HepG2 (cell line): ENCODE data around the gene PLIN3. TPM values are rescaled to one million over a fixed set of nuclear protein-coding genes. Genes with fewer than 3 reads are reported as not detected.
A peak's percentile ranks its signal among the peaks of the same experiment; 100 is the strongest.

Source experiments
- CERS6 ChIP-seq: sonication (generic); formaldehyde crosslinking; IDR thresholded peaks from 2 replicates; pipeline ENCODE4 v1.5.0; 2020; ENCODE audit warnings: missing genetic modification reagents
- FOXC1 ChIP-seq: sonication (generic); formaldehyde crosslinking; IDR thresholded peaks from 2 replicates; pipeline ENCODE4 v1.8.0; 2022; ENCODE audit warnings: mild to moderate bottlenecking, missing genetic modification reagents, borderline replicate concordance
- HDAC6 ChIP-seq: fragments of 200-600 bp; sonication (generic); IDR thresholded peaks from 2 replicates; pipeline ENCODE4 v1.7.0; 2017; ENCODE audit warnings: mild to moderate bottlenecking, antibody characterized with exemption, low read length, low read depth
- HMG20A ChIP-seq: IDR thresholded peaks from 2 replicates; pipeline ENCODE4 v1.6.1; 2016; ENCODE audit warnings: borderline replicate concordance
- KDM4B ChIP-seq: sonication (generic); formaldehyde crosslinking; IDR thresholded peaks from 2 replicates; pipeline ENCODE4 v1.4.0; 2020; ENCODE audit warnings: missing genetic modification reagents
- KDM5B ChIP-seq: sonication (generic); formaldehyde crosslinking; IDR thresholded peaks from 2 replicates; pipeline ENCODE4 v1.4.0; 2020; ENCODE audit warnings: missing genetic modification reagents, mild to moderate bottlenecking, borderline replicate concordance
- KLF9 ChIP-seq: IDR thresholded peaks from 2 replicates; pipeline ENCODE4 v1.6.1; 2016; ENCODE audit warnings: low read depth
- NFKB2 ChIP-seq: sonication (generic); formaldehyde crosslinking; IDR thresholded peaks from 2 replicates; pipeline ENCODE4 v1.4.0; 2020; ENCODE audit warnings: missing genetic modification reagents, borderline replicate concordance
- NRL ChIP-seq: sonication (generic); formaldehyde crosslinking; IDR thresholded peaks from 2 replicates; pipeline ENCODE4 v1.5.0; 2020; ENCODE audit warnings: missing genetic modification reagents, mild to moderate bottlenecking, moderate library complexity, borderline replicate concordance
- PHF21A ChIP-seq: sonication (generic); formaldehyde crosslinking; IDR thresholded peaks from 2 replicates; pipeline ENCODE4 v1.5.0; 2020; ENCODE audit warnings: mild to moderate bottlenecking, missing genetic modification reagents
- RAD21 ChIP-seq: fragments of 450-650 bp; formaldehyde crosslinking; IDR thresholded peaks from 2 replicates; pipeline ENCODE4 v1.5.0; 2020; ENCODE audit warnings: mild to moderate bottlenecking
- RFX1 ChIP-seq: fragments of 450-650 bp; IDR thresholded peaks from 2 replicates; pipeline ENCODE4 v1.6.1; 2017
- SIX1 ChIP-seq: sonication (generic); formaldehyde crosslinking; IDR thresholded peaks from 2 replicates; pipeline ENCODE4 v1.4.0; 2020; ENCODE audit warnings: missing genetic modification reagents, borderline replicate concordance
- ZBED4 ChIP-seq: sonication (generic); formaldehyde crosslinking; IDR thresholded peaks from 2 replicates; pipeline ENCODE4 v1.4.0; 2020; ENCODE audit warnings: missing genetic modification reagents, borderline replicate concordance
- ZBTB7A ChIP-seq: sonication (generic); formaldehyde crosslinking; IDR thresholded peaks from 2 replicates; pipeline ENCODE4 v1.8.0; 2022; ENCODE audit warnings: mild to moderate bottlenecking, missing genetic modification reagents
- ZFAT ChIP-seq: sonication (generic); formaldehyde crosslinking; conservative IDR thresholded peaks from 2 replicates; pipeline ENCODE4 v1.8.1; 2023; ENCODE audit warnings: missing genetic modification reagents, inconsistent platforms
- ZNF564 ChIP-seq: sonication (generic); formaldehyde crosslinking; IDR thresholded peaks from 2 replicates; pipeline ENCODE4 v1.8.1; 2023; ENCODE audit warnings: mild to moderate bottlenecking, missing genetic modification reagents
- ZNF598 ChIP-seq: sonication (generic); formaldehyde crosslinking; IDR thresholded peaks from 2 replicates; pipeline ENCODE4 v1.5.1; 2020; ENCODE audit warnings: mild to moderate bottlenecking, missing genetic modification reagents, borderline replicate concordance
- ZNF609 ChIP-seq: sonication (generic); formaldehyde crosslinking; IDR thresholded peaks from 2 replicates; pipeline ENCODE4 v1.4.0; 2020; ENCODE audit warnings: mild to moderate bottlenecking, missing genetic modification reagents, borderline replicate concordance
- ZNF703 ChIP-seq: sonication (generic); formaldehyde crosslinking; IDR thresholded peaks from 2 replicates; pipeline ENCODE4 v1.5.1; 2020; ENCODE audit warnings: missing genetic modification reagents, mild to moderate bottlenecking, moderate library complexity, borderline replicate concordance
- ZSCAN22 ChIP-seq: sonication (generic); formaldehyde crosslinking; IDR thresholded peaks from 2 replicates; pipeline ENCODE4 v1.4.0; 2020; ENCODE audit warnings: mild to moderate bottlenecking, missing genetic modification reagents
- polyA plus RNA-seq, 8 experiments: library from polyadenylated mRNA; depleted of rRNA in 3 of 8; stranded (reverse) in 7 of 8; unstranded in 1 of 8; fragments of >200 nt; fragmentation: Illumina TruSeq in 4 of 8; extraction: Trizol in 4 of 8; gene quantifications; 2 replicates each; pipeline versions ENCODE4 v1.2.1 to v1.2.3, GENCODE V29; 2011 to 2016; ENCODE audit warnings: low read depth in 4 of 8, missing spikeins in 1 of 8, mixed read lengths in 1 of 8; ENCODE audit not compliant: insufficient read depth in 1 of 8
- total RNA-seq, 5 experiments: library from RNA; depleted of rRNA; stranded (reverse); fragments of >200 nt; fragmentation: Illumina TruSeq; extraction: Trizol; gene quantifications; 2 replicates each; pipeline ENCODE4 v1.2.3, GENCODE V29; 2016; ENCODE audit warnings: low read depth in 1 of 5

Gene PLIN3
- total and polyA plus RNA-seq, 2 of the 13 experiments (the other 11 are each of a cell fraction or from before 2014, with no cell fraction given): 49.3 to 57.9 TPM

- TF ChIP-seq SIX1 (no peak), FOXC1 (CRISPR knock-in tag) (no peak), ZNF598 (CRISPR knock-in tag) (no peak), ZNF609 (no peak), NFKB2 (CRISPR knock-in tag) (no peak; the same call in 1 of the 2 replicates), RAD21 (CRISPR knock-in tag) (peak; percentile 92), ZSCAN22 (CRISPR knock-in tag) (no peak), ZBED4 (CRISPR knock-in tag) (no peak), ZNF703 (CRISPR knock-in tag) (no peak), KDM5B (CRISPR knock-in tag) (peak; percentile 37; the same call in 1 of the 2 replicates), ZFAT (CRISPR knock-in tag) (no peak), KLF9 (CRISPR knock-in tag) (no peak), ZNF564 (CRISPR knock-in tag) (no peak), HDAC6 (no peak), ZBTB7A (CRISPR knock-in tag) (0 out of 2 replicates have a peak, but pooled peaks have one; percentile 70), PHF21A (no peak), RFX1 (no peak), NRL (CRISPR knock-in tag) (peak; percentile 27; the same call in 1 of the 2 replicates), CERS6 (CRISPR knock-in tag) (no peak), HMG20A (CRISPR knock-in tag) (no peak), KDM4B (CRISPR knock-in tag) (no peak)
Measured at GRCh38 chr19:4851551-4852290, 15.7 kb downstream of the PLIN3 start (continued).
